CD8-positive, alpha-beta memory T cell (primary cell): ENCODE measurements around the gene CEP192. TPM values are rescaled to one million over a fixed set of nuclear protein-coding genes. Genes with fewer than 3 reads are reported as not detected.

Source experiments
- CTCF ChIA-PET: fragments of 350-600 bp; sonication (Branson Sonifier 250); formaldehyde crosslinking; loops from one replicate; lab custom pipeline; 2021; ENCODE audit warnings: antibody characterized with exemption; lab: Charles Lee
- POLR2A ChIA-PET: fragments of 350-600 bp; sonication (Branson Sonifier 250); formaldehyde crosslinking; loops from one replicate; lab custom pipeline; 2021; ENCODE audit warnings: antibody characterized with exemption; lab: Charles Lee
- DNase-seq, 5 donors: peaks; one replicate each; pipeline versions ENCODE4 v3.0.0 to v3.0.0-alpha.2; 2020 to 2022; ENCODE audit warnings: mixed read lengths in 1 of 5
- H3K27ac ChIP-seq: one replicate; pipeline ENCODE4 v1.7.0; 2013; ENCODE audit warnings: low read depth, mild to moderate bottlenecking, low read length, moderate library complexity
- H3K27me3 ChIP-seq: 2 replicates; pipeline ENCODE4 v1.7.0; 2013; ENCODE audit warnings: low read length, mild to moderate bottlenecking; ENCODE audit not compliant: insufficient read depth, poor library complexity, severe bottlenecking
- H3K36me3 ChIP-seq: 2 replicates; pipeline ENCODE4 v1.7.0; 2013; ENCODE audit warnings: mild to moderate bottlenecking, low read length, moderate library complexity; ENCODE audit not compliant: insufficient read depth
- H3K4me1 ChIP-seq: 2 replicates; pipeline ENCODE4 v1.7.0; 2013; ENCODE audit warnings: mild to moderate bottlenecking, low read length, moderate library complexity; ENCODE audit not compliant: insufficient read depth
- H3K4me3 ChIP-seq: 2 replicates; pipeline ENCODE4 v1.7.0; 2013; ENCODE audit warnings: mild to moderate bottlenecking, low read length
- H3K9me3 ChIP-seq: 2 replicates; pipeline ENCODE4 v1.7.0; 2013; ENCODE audit warnings: mild to moderate bottlenecking, low read length
- H3K27ac Mint-ChIP-seq, 8 donors: one replicate each; pipeline ENCODE4 v1.8.0; 2020 to 2021; ENCODE audit warnings: mixed read lengths in 8 of 8, mild to moderate bottlenecking in 6 of 8, inconsistent platforms in 3 of 8, moderate library complexity in 3 of 8
- H3K27me3 Mint-ChIP-seq, 2 donors: one replicate each; pipeline ENCODE4 v1.8.0; 2020 to 2021; ENCODE audit warnings: mixed read lengths in 2 of 2, mild to moderate bottlenecking in 1 of 2, moderate library complexity in 1 of 2
- H3K36me3 Mint-ChIP-seq, 3 donors: one replicate each; pipeline ENCODE4 v1.8.0; 2020 to 2021; ENCODE audit warnings: mixed read lengths in 3 of 3, inconsistent platforms in 1 of 3, mild to moderate bottlenecking in 1 of 3
- H3K4me1 Mint-ChIP-seq, 3 donors: one replicate each; pipeline ENCODE4 v1.8.0; 2020 to 2021; ENCODE audit warnings: mixed read lengths in 3 of 3, inconsistent platforms in 1 of 3, mild to moderate bottlenecking in 1 of 3
- H3K4me3 Mint-ChIP-seq, 7 donors: one replicate each; pipeline ENCODE4 v1.8.0; 2020 to 2021; ENCODE audit warnings: mixed read lengths in 7 of 7, mild to moderate bottlenecking in 6 of 7, moderate library complexity in 4 of 7, inconsistent platforms in 2 of 7
- H3K9me3 Mint-ChIP-seq, 5 donors: one replicate each; pipeline ENCODE4 v1.8.0; 2020 to 2022; ENCODE audit warnings: mixed read lengths in 5 of 5, mild to moderate bottlenecking in 3 of 5, moderate library complexity in 2 of 5, inconsistent platforms in 1 of 5
- polyA plus RNA-seq: library from polyadenylated mRNA; unstranded; fragments of 300-500 nt; fragmentation: Illumina TruSeq; gene quantifications from one replicate; pipeline ENCODE4 v1.2.3, GENCODE V29; 2021
- total RNA-seq, 2 experiments: library from RNA; stranded (reverse); gene quantifications; one replicate each; pipeline ENCODE4 v1.2.3, GENCODE V29; 2021

CEP192 gene
- total and polyA plus RNA-seq, 3 experiments from 2014 or later: 6.5 to 24.3 (median 21.9) TPM

GRCh38 chr18:13138420-13139139 is 147.4 kb downstream of the CEP192 start:
- H3K36me3 Mint-ChIP-seq: peaks cover 2 to 14% (median 5%) of the 10 kb centered on the region in 3 donors
- CTCF ChIA-PET: interaction anchor here (1.1 to 1.8 kb wide), 2 partner anchors 21 kb away, joined by 4 to 11 read pairs; no protein-coding TSS in a partner anchor
- DNase-seq: peak in 1 of 5 donors; percentile 22

GRCh38 chr18:13139885-13140450 is 148.8 kb downstream of the CEP192 start:
- DNase-seq: no peak
- Mint-ChIP-seq H3K9me3 (peaks cover 4 to 25% (median 14%) of the 10 kb centered on the region in 5 donors), H3K4me1 (peaks cover 25 to 33% (median 31%) of the 10 kb centered on the region in 3 donors), H3K27me3 (peaks cover 0 to 17% of the 10 kb centered on the region in 2 donors), H3K4me3 (no peak overlapping the region), H3K27ac (peak overlapping the region in 3 of 8 donors; percentile 40 to 64 (median 43)), H3K36me3 (peaks cover 3 to 14% (median 7%) of the 10 kb centered on the region in 3 donors)
- H3K27me3 ChIP-seq: no peaks in the 10 kb centered on the region
- POLR2A ChIA-PET: no interaction called here
- H3K4me3 ChIP-seq: no peak overlapping the region
- no peak overlapping the region for H3K27ac ChIP-seq
- CTCF ChIA-PET: interaction anchor here (1.1 kb wide), 1 partner anchor 20 kb away, joined by 4 read pairs; no protein-coding TSS in a partner anchor
- peaks cover 7% of the 10 kb centered on the region for H3K9me3 ChIP-seq
- no peaks in the 10 kb centered on the region for H3K36me3 ChIP-seq
- H3K4me1 ChIP-seq: peaks cover 10% of the 10 kb centered on the region

More at GRCh38 chr18:13138420-13139139, 147.4 kb downstream of the CEP192 start:
- Histone ChIP-seq H3K4me3 (peak overlapping the region; percentile 80), H3K9me3 (no peaks in the 10 kb centered on the region), H3K27me3 (no peaks in the 10 kb centered on the region), H3K36me3 (no peaks in the 10 kb centered on the region), H3K27ac (no peak overlapping the region), H3K4me1 (peaks cover 10% of the 10 kb centered on the region)
- peak overlapping the region; percentile 92 to 99 (median 98) for H3K4me3 Mint-ChIP-seq
- H3K9me3 Mint-ChIP-seq: peaks cover 4 to 13% (median 4%) of the 10 kb centered on the region in 5 donors
- H3K4me1 Mint-ChIP-seq: peaks cover 26 to 33% (median 31%) of the 10 kb centered on the region in 3 donors
- POLR2A ChIA-PET: interaction anchor here (1.0 to 1.7 kb wide), 3 partner anchors 194 to 761 kb away, joined by 4 to 17 read pairs (median 6); partner anchors contain the start of genes AFG3L2 and PTPN2
- peak overlapping the region; percentile 94 to 99 (median 95) for H3K27ac Mint-ChIP-seq
- H3K27me3 Mint-ChIP-seq: peaks cover 0 to 16% of the 10 kb centered on the region in 2 donors

- POLR2A ChIA-PET: no interaction called here
- H3K36me3 Mint-ChIP-seq: peaks cover 3 to 13% (median 7%) of the 10 kb centered on the region in 3 donors
- H3K27me3 Mint-ChIP-seq: peaks cover 0 to 14% of the 10 kb centered on the region in 2 donors
These were observed 150.0 kb downstream of the CEP192 start for GRCh38 chr18:13141209-13141608.

GRCh38 chr18:13145636-13146190 is 154.6 kb downstream of the CEP192 start:
- POLR2A ChIA-PET: no interaction called here
- no peaks in the 10 kb centered on the region for H3K4me1 Mint-ChIP-seq

More at GRCh38 chr18:13141209-13141608, 150.0 kb downstream of the CEP192 start:
- Histone ChIP-seq H3K4me3 (no peak overlapping the region), H3K9me3 (peaks cover 7% of the 10 kb centered on the region), H3K36me3 (no peaks in the 10 kb centered on the region), H3K4me1 (peaks cover 10% of the 10 kb centered on the region), H3K27ac (no peak overlapping the region), H3K27me3 (no peaks in the 10 kb centered on the region)
- Mint-ChIP-seq H3K9me3 (peaks cover 4 to 25% (median 16%) of the 10 kb centered on the region in 5 donors), H3K4me1 (peaks cover 16 to 22% (median 19%) of the 10 kb centered on the region in 3 donors), H3K4me3 (no peak overlapping the region), H3K27ac (peak overlapping the region in 1 of 8 donors; percentile 14)
- CTCF ChIA-PET: no interaction called here
- no peak for DNase-seq

GRCh38 chr18:13147130-13147529 is 156.0 kb downstream of the CEP192 start:
- no peaks in the 10 kb centered on the region for H3K4me1 Mint-ChIP-seq
- DNase-seq: no peak
- no peak overlapping the region for H3K27ac Mint-ChIP-seq
- ChIA-PET POLR2A (no interaction called here), CTCF (no interaction called here)
- Histone ChIP-seq H3K27ac (no peak overlapping the region), H3K36me3 (no peaks in the 10 kb centered on the region), H3K27me3 (no peaks in the 10 kb centered on the region), H3K4me3 (no peak overlapping the region), H3K4me1 (no peaks in the 10 kb centered on the region), H3K9me3 (peaks cover 7% of the 10 kb centered on the region)
- H3K36me3 Mint-ChIP-seq: peaks cover 2 to 7% (median 3%) of the 10 kb centered on the region in 3 donors
- no peak overlapping the region for H3K4me3 Mint-ChIP-seq
- H3K27me3 Mint-ChIP-seq: peaks cover 8 to 11% of the 10 kb centered on the region in 2 donors
- H3K9me3 Mint-ChIP-seq: peaks cover 4 to 25% (median 16%) of the 10 kb centered on the region in 5 donors

More at GRCh38 chr18:13145636-13146190, 154.6 kb downstream of the CEP192 start:
- Mint-ChIP-seq H3K36me3 (peaks cover 2 to 7% (median 3%) of the 10 kb centered on the region in 3 donors), H3K4me3 (no peak overlapping the region), H3K9me3 (peaks cover 4 to 25% (median 16%) of the 10 kb centered on the region in 5 donors), H3K27me3 (peaks cover 8 to 11% of the 10 kb centered on the region in 2 donors), H3K27ac (no peak overlapping the region)
- CTCF ChIA-PET: no interaction called here
- no peak for DNase-seq
- Histone ChIP-seq H3K4me1 (no peaks in the 10 kb centered on the region), H3K4me3 (no peak overlapping the region), H3K27me3 (no peaks in the 10 kb centered on the region), H3K27ac (no peak overlapping the region), H3K9me3 (peaks cover 7% of the 10 kb centered on the region), H3K36me3 (no peaks in the 10 kb centered on the region)

- DNase-seq: no peak
- CTCF ChIA-PET: no interaction called here
- no peak overlapping the region for H3K4me3 Mint-ChIP-seq
- POLR2A ChIA-PET: no interaction called here
- no peaks in the 10 kb centered on the region for H3K27me3 ChIP-seq
- peaks cover 7 to 15% (median 7%) of the 10 kb centered on the region in 3 donors for H3K36me3 Mint-ChIP-seq
- H3K9me3 ChIP-seq: no peaks in the 10 kb centered on the region
- peaks cover 3 to 33% of the 10 kb centered on the region in 2 donors for H3K27me3 Mint-ChIP-seq
- H3K27ac ChIP-seq: no peak overlapping the region
- H3K27ac Mint-ChIP-seq: no peak overlapping the region
- no peaks in the 10 kb centered on the region for H3K4me1 Mint-ChIP-seq
- H3K4me1 ChIP-seq: no peaks in the 10 kb centered on the region
- H3K4me3 ChIP-seq: no peak overlapping the region
- no peaks in the 10 kb centered on the region for H3K36me3 ChIP-seq
- peaks cover 12 to 23% (median 17%) of the 10 kb centered on the region in 5 donors for H3K9me3 Mint-ChIP-seq
These were observed 160.5 kb downstream of the CEP192 start for GRCh38 chr18:13151656-13152055.

GRCh38 chr18:13158428-13158827 is 167.3 kb downstream of the CEP192 start:
- H3K9me3 Mint-ChIP-seq: peaks cover 20 to 42% (median 39%) of the 10 kb centered on the region in 5 donors
- POLR2A ChIA-PET: no interaction called here
- H3K27ac ChIP-seq: no peak overlapping the region
- no peak overlapping the region for H3K4me3 Mint-ChIP-seq
- H3K36me3 Mint-ChIP-seq: peaks cover 8 to 37% (median 8%) of the 10 kb centered on the region in 3 donors
- DNase-seq: no peak
- H3K27me3 ChIP-seq: no peaks in the 10 kb centered on the region
- peaks cover 3% of the 10 kb centered on the region for H3K4me1 ChIP-seq
- H3K27me3 Mint-ChIP-seq: peaks cover 5 to 35% of the 10 kb centered on the region in 2 donors
- H3K4me1 Mint-ChIP-seq: peaks cover 2 to 5% (median 4%) of the 10 kb centered on the region in 3 donors
- no peaks in the 10 kb centered on the region for H3K36me3 ChIP-seq
- peaks cover 12% of the 10 kb centered on the region for H3K9me3 ChIP-seq
- no peak overlapping the region for H3K27ac Mint-ChIP-seq
- no peak overlapping the region for H3K4me3 ChIP-seq
- CTCF ChIA-PET: interaction anchor here (0.6 to 2.1 kb wide), 6 partner anchors 56 to 434 kb away, joined by 3 to 10 read pairs (median 5); no protein-coding TSS in a partner anchor
